H1 (cell line): Measurements from ENCODE around the gene ANAPC1. TPM values are rescaled to one million over a fixed set of nuclear protein-coding genes. Genes with fewer than 3 reads are reported as not detected.

Experiments
- CTCF ChIA-PET: fragments of 300-600 bp; sonication (Branson Sonifier 250); formaldehyde crosslinking; loops from one replicate; lab custom pipeline; 2021; ENCODE audit not compliant: partially characterized antibody; lab: Charles Lee
- POLR2A ChIA-PET: fragments of 300-600 bp; sonication (Branson Sonifier 250); formaldehyde crosslinking; loops from one replicate; lab custom pipeline; 2021; ENCODE audit warnings: inconsistent platforms; ENCODE audit not compliant: partially characterized antibody; lab: Charles Lee
- DNase-seq, 2 experiments: peaks; one replicate each; pipeline versions ENCODE4 v3.0.0 to v3.0.0-alpha.2; 2010 to 2022; ENCODE audit warnings: low spot score in 2 of 2, low read depth in 1 of 2, mixed read lengths in 1 of 2
- FAIRE-seq: peaks from 2 replicates; lab custom pipeline; 2011; peaks lifted over from hg19 to GRCh38; lab: Jason Lieb, UNC
- H2AFZ ChIP-seq: 2 replicates; pipeline ENCODE4 v1.8.1; 2012; ENCODE audit warnings: low read length, inconsistent platforms
- H2AK5ac ChIP-seq: 2 replicates; pipeline ENCODE4 v1.6.1; 2013; ENCODE audit warnings: low read depth, low read length
- H2BK120ac ChIP-seq: replicated peaks from 2 replicates; pipeline ENCODE3; 2013; ENCODE audit warnings: low read depth, low read length, inconsistent platforms
- H2BK12ac ChIP-seq: 2 replicates; pipeline ENCODE4 v1.6.1; 2013; ENCODE audit warnings: low read depth, low read length
- H2BK15ac ChIP-seq: 2 replicates; pipeline ENCODE4 v1.6.1; 2013; ENCODE audit warnings: low read length
- H2BK20ac ChIP-seq: 2 replicates; pipeline ENCODE4 v1.6.1; 2013; ENCODE audit warnings: low read length
- H2BK5ac ChIP-seq: 2 replicates; pipeline ENCODE4 v1.6.1; 2013; ENCODE audit warnings: low read depth, low read length
- H3K14ac ChIP-seq: 2 replicates; pipeline ENCODE4 v1.6.1; 2013; ENCODE audit warnings: inconsistent platforms; ENCODE audit not compliant: insufficient read length
- H3K18ac ChIP-seq: 2 replicates; pipeline ENCODE4 v1.6.1; 2013; ENCODE audit warnings: low read length; ENCODE audit errors: extremely low read depth
- H3K23ac ChIP-seq: 2 replicates; pipeline ENCODE4 v1.6.1; 2013; ENCODE audit warnings: inconsistent platforms; ENCODE audit not compliant: insufficient read length
- H3K23me2 ChIP-seq: 2 replicates; pipeline ENCODE4 v1.6.1; 2013; ENCODE audit warnings: low read depth, low read length
- H3K27ac ChIP-seq: 2 replicates; pipeline ENCODE4 v1.6.1; 2011; ENCODE audit warnings: low read depth, low read length, inconsistent platforms
- H3K27me3 ChIP-seq, 4 experiments: replicated peaks in 1 of 4; 1 replicate in 1 of 4; 2 replicates in 3 of 4; pipeline versions ENCODE4 v1.6.1 to v1.8.1; 2011 to 2013; ENCODE audit warnings: low read length in 3 of 4, mild to moderate bottlenecking in 3 of 4, inconsistent platforms in 2 of 4, mixed read lengths in 2 of 4, moderate library complexity in 1 of 4; ENCODE audit not compliant: control insufficient read depth in 3 of 4, insufficient read depth in 3 of 4; ENCODE audit errors: extremely low read depth in 1 of 4
- H3K36me3 ChIP-seq, 4 experiments: 2 replicates each; pipeline versions ENCODE4 v1.6.1 to v1.8.1; 2011 to 2013; ENCODE audit warnings: mild to moderate bottlenecking in 4 of 4, low read length in 3 of 4, moderate library complexity in 2 of 4, control low read depth in 1 of 4, inconsistent platforms in 1 of 4; ENCODE audit not compliant: insufficient read depth in 4 of 4, control insufficient read depth in 2 of 4
- H3K4ac ChIP-seq: replicated peaks from 2 replicates; pipeline ENCODE3; 2013; ENCODE audit warnings: low read length, low read depth, mixed read lengths, inconsistent platforms; ENCODE audit not compliant: insufficient read length
- H3K4me1 ChIP-seq, 4 experiments: replicated peaks in 1 of 4; 1 replicate in 1 of 4; 2 replicates in 3 of 4; pipeline versions ENCODE4 v1.6.1 to v1.8.1; 2011 to 2013; ENCODE audit warnings: low read length in 3 of 4, inconsistent platforms in 2 of 4, mixed read lengths in 1 of 4; ENCODE audit not compliant: insufficient read depth in 4 of 4, control insufficient read depth in 3 of 4
- H3K4me2 ChIP-seq, 2 experiments: 2 replicates each; pipeline versions ENCODE4 v1.6.1 to v1.8.1; 2011 to 2013; ENCODE audit warnings: low read depth in 2 of 2, low read length in 2 of 2, control low read depth in 1 of 2, inconsistent platforms in 1 of 2, mild to moderate bottlenecking in 1 of 2; ENCODE audit not compliant: insufficient read depth in 1 of 2
- H3K4me3 ChIP-seq, 4 experiments: fragments of 200-600, 300-600 bp in 1 of 4; sonication (generic), shearing (Covaris generic), sonication (Bioruptor Twin) in 1 of 4; 2 replicates each; pipeline versions ENCODE4 v1.5.1 to v1.8.1; 2011 to 2016; ENCODE audit warnings: low read length in 4 of 4, low read depth in 3 of 4, control low read depth in 2 of 4, inconsistent platforms in 2 of 4, mild to moderate bottlenecking in 2 of 4, mixed read lengths in 1 of 4, moderate library complexity in 1 of 4; ENCODE audit not compliant: insufficient read depth in 2 of 4; ENCODE audit errors: extremely low read depth in 1 of 4
- H3K56ac ChIP-seq: replicated peaks from 2 replicates; pipeline ENCODE3; 2013; ENCODE audit warnings: low read depth, mild to moderate bottlenecking, mixed read lengths, low read length, inconsistent platforms; ENCODE audit not compliant: insufficient read length
- H3K79me1 ChIP-seq: 2 replicates; pipeline ENCODE4 v1.6.1; 2013; ENCODE audit warnings: low read depth, low read length, control low read depth
- H3K79me2 ChIP-seq, 2 experiments: 2 replicates each; pipeline versions ENCODE4 v1.6.1 to v1.8.1; 2012 to 2013; ENCODE audit warnings: low read length in 2 of 2, mild to moderate bottlenecking in 2 of 2, inconsistent platforms in 1 of 2; ENCODE audit not compliant: insufficient read depth in 2 of 2, control insufficient read depth in 1 of 2
- H3K9ac ChIP-seq, 4 experiments: replicated peaks in 1 of 4; 1 replicate in 1 of 4; 2 replicates in 3 of 4; pipeline versions ENCODE4 v1.6.1 to v1.8.1; 2011 to 2013; ENCODE audit warnings: low read depth in 3 of 4, low read length in 3 of 4, control low read depth in 2 of 4, mild to moderate bottlenecking in 2 of 4, moderate library complexity in 2 of 4, inconsistent platforms in 1 of 4; ENCODE audit errors: extremely low read depth in 1 of 4
- H3K9me3 ChIP-seq, 2 experiments: 2 replicates each; pipeline versions ENCODE4 v1.6.1 to v1.8.1; 2012 to 2013; ENCODE audit warnings: mild to moderate bottlenecking in 2 of 2, moderate library complexity in 2 of 2, control low read depth in 1 of 2, inconsistent platforms in 1 of 2, low read depth in 1 of 2, low read length in 1 of 2, mixed read lengths in 1 of 2; ENCODE audit not compliant: insufficient read depth in 2 of 2
- H4K20me1 ChIP-seq, 2 experiments: replicated peaks in 1 of 2; 2 replicates each; pipeline versions ENCODE3 to v1.8.1; 2011 to 2013; ENCODE audit warnings: inconsistent platforms in 2 of 2, low read length in 2 of 2, mild to moderate bottlenecking in 1 of 2; ENCODE audit not compliant: insufficient read depth in 2 of 2, control insufficient read depth in 1 of 2
- H4K5ac ChIP-seq: 2 replicates; pipeline ENCODE4 v1.6.1; 2013; ENCODE audit warnings: low read length, low read depth, mixed read lengths, inconsistent platforms; ENCODE audit not compliant: insufficient read length
- H4K8ac ChIP-seq: 2 replicates; pipeline ENCODE4 v1.8.0; 2013; ENCODE audit warnings: mild to moderate bottlenecking, moderate library complexity, low read length, inconsistent platforms; ENCODE audit not compliant: insufficient read depth; ENCODE audit errors: extremely low read depth
- H4K91ac ChIP-seq: replicated peaks from 2 replicates; pipeline ENCODE3; 2013; ENCODE audit warnings: low read length, mixed read lengths, inconsistent platforms; ENCODE audit not compliant: insufficient read length
- CTBP2 ChIP-seq: IDR thresholded peaks from 2 replicates; pipeline ENCODE4 v1.7.0; 2011; ENCODE audit warnings: borderline replicate concordance, mild to moderate bottlenecking, moderate library complexity, mixed read lengths, low read length; ENCODE audit not compliant: insufficient read depth, insufficient read length
- EGR1 ChIP-seq: IDR thresholded peaks from 2 replicates; pipeline ENCODE4 v1.6.1; 2011; ENCODE audit warnings: low read depth, low read length, borderline replicate concordance
- GABPA ChIP-seq: IDR thresholded peaks from 2 replicates; pipeline ENCODE4 v1.6.1; 2011; ENCODE audit warnings: mild to moderate bottlenecking, low read length, moderate library complexity, borderline replicate concordance; ENCODE audit not compliant: insufficient read depth
- MAX ChIP-seq: IDR thresholded peaks from 2 replicates; pipeline ENCODE4 v1.6.1; 2012; ENCODE audit warnings: inconsistent platforms
- NRF1 ChIP-seq: IDR thresholded peaks from 2 replicates; pipeline ENCODE4 v1.6.1; 2011; ENCODE audit warnings: mild to moderate bottlenecking, low read depth, low read length, improper control_type of control experiment
- POU5F1 ChIP-seq: IDR thresholded peaks from 2 replicates; pipeline ENCODE4 v1.6.1; 2011; ENCODE audit warnings: low read depth, mild to moderate bottlenecking, low read length, moderate library complexity
- RFX5 ChIP-seq: IDR thresholded peaks from 2 replicates; pipeline ENCODE4 v1.6.1; 2011; ENCODE audit warnings: low read depth, low read length, improper control_type of control experiment, borderline replicate concordance
- SIX5 ChIP-seq: IDR thresholded peaks from 2 replicates; pipeline ENCODE4 v1.6.1; 2011; ENCODE audit warnings: mild to moderate bottlenecking, low read depth, low read length
- SP4 ChIP-seq: IDR thresholded peaks from 2 replicates; pipeline ENCODE4 v1.6.1; 2012; ENCODE audit warnings: low read length, inconsistent platforms
- WGBS, 2 experiments: shearing (Covaris generic) in 1 of 2; methylation state at CpG; one replicate each; pipeline versions ENCODE4 v1.1.6 to v1.1.7; 2013 to 2015; ENCODE audit warnings: low lambda C conversion rate in 2 of 2, mixed read lengths in 2 of 2, inconsistent platforms in 1 of 2, low coverage in 1 of 2, missing lambda C conversion rate in 1 of 2; ENCODE audit not compliant: insufficient replicate concordance in 2 of 2, insufficient coverage in 1 of 2, insufficient read length in 1 of 2; ENCODE audit errors: extremely low coverage in 1 of 2, missing lambda C conversion rate in 1 of 2; 5-methylcytosine and 5-hydroxymethylcytosine counted together
- polyA plus RNA-seq, 7 experiments: library from polyadenylated mRNA; depleted of rRNA in 3 of 7; stranded (reverse) in 5 of 7; unstranded in 2 of 7; fragments of >200 nt in 5 of 7; fragments of 200-250 nt in 2 of 7; gene quantifications; 1 replicate in 5 of 7; 2 replicates in 1 of 7; 4 replicates in 1 of 7; pipeline versions ENCODE4 v1.2.1 to v1.2.3, GENCODE V29; 2011 to 2013; ENCODE audit warnings: missing spikeins in 2 of 7, mixed read lengths in 2 of 7
- total RNA-seq: library from RNA; stranded (reverse); fragmentation: NEBNext Ultra II Directional; extraction: Animal tissue kit (Norgen Biotek cat#: 25700); gene quantifications from 2 replicates; pipeline ENCODE4 v1.2.1, GENCODE V29; 2021

The ANAPC1 gene
- total and polyA plus RNA-seq, 2 of the 8 experiments (the other 6 are each of a cell fraction or from before 2014, with no cell fraction given), result 46.6 to 107 TPM

- no peak overlapping the region for H4K5ac ChIP-seq
- no peak for TF ChIP-seq NRF1
- no peak for TF ChIP-seq GABPA
- no peak for TF ChIP-seq MAX
- no peak for TF ChIP-seq SIX5
- no peak for TF ChIP-seq RFX5
- no peak for TF ChIP-seq EGR1
- TF ChIP-seq POU5F1, result no peak
- TF ChIP-seq CTBP2, result no peak
- no peak for TF ChIP-seq SP4
- TF ChIP-seq, all 59 proteins: peak for 0
- peak overlapping the region; percentile 48 for H4K91ac ChIP-seq
- H3K18ac ChIP-seq, result no peak overlapping the region
- no peak overlapping the region for H3K14ac ChIP-seq
- ChIA-PET POLR2A (no interaction called here), CTCF (interaction anchor here (1.2 to 3.4 kb wide), 4 partner anchors 9 to 27 kb away, joined by 3 to 16 read pairs (median 6); no protein-coding TSS in a partner anchor)
- no peak overlapping the region for H3K27ac ChIP-seq
- H3K79me2 ChIP-seq, result no peaks in the 10 kb centered on the region
- H3K56ac ChIP-seq, result no peak overlapping the region
- no peaks in the 10 kb centered on the region for H3K9me3 ChIP-seq
- 95% methylated on average over 4 of the region's 6 CpGs; no CpG with 5 or more reads in 1 of the 2 experiments for WGBS, 2 experiments
- H2BK20ac ChIP-seq, result no peak overlapping the region
- H3K4me3 ChIP-seq, result no peak overlapping the region
- H3K4me1 ChIP-seq, result peaks cover 0 to 3% (median 1%) of the 10 kb centered on the region in 4 experiments; a peak in 1 of 7 replicates
- no peak overlapping the region for H3K4ac ChIP-seq
- no peak overlapping the region for H2AFZ ChIP-seq
- FAIRE-seq (no peak), DNase-seq (no peak)
- peaks cover 0 to 3% (median 0%) of the 10 kb centered on the region in 4 experiments; a peak in 1 of 8 replicates for H3K36me3 ChIP-seq
- H2AK5ac ChIP-seq, result no peak overlapping the region
- peaks cover under 1% of the 10 kb centered on the region; the same call in 1 of the 2 replicates for H3K23me2 ChIP-seq
- no peak overlapping the region for H2BK15ac ChIP-seq
- H2BK5ac ChIP-seq, result no peak overlapping the region
- no peak overlapping the region for H3K4me2 ChIP-seq
- no peak overlapping the region; the same call in 1 of the 2 replicates for H2BK12ac ChIP-seq
- no peak overlapping the region for H3K9ac ChIP-seq
- no peaks in the 10 kb centered on the region for H3K79me1 ChIP-seq
- H3K23ac ChIP-seq, result no peak overlapping the region
- no peak overlapping the region for H2BK120ac ChIP-seq
- no peaks in the 10 kb centered on the region for H3K27me3 ChIP-seq
- H4K20me1 ChIP-seq, result no peaks in the 10 kb centered on the region
- H4K8ac ChIP-seq, result no peak overlapping the region
Measured at GRCh38 chr2:111930409-111930808, 46.4 kb upstream of the ANAPC1 start.
